ENCODE results near the gene DIABLO.
"Not testable (repeated sequence)": the region's sequence is repeated elsewhere in the genome, so short reads cannot be mapped to it uniquely, and the experiment has no call there.

Gene DIABLO

GRCh38 chr12:122203301-122204166, 22.3 kb downstream of the DIABLO start, which contains the start of gene B3GNT4:
Gene B3GNT4 (plus strand): TSS chr12:122203709. CDS start chr12:122204619, 910 bp downstream.
- DNase-seq (ENCODE audit: low read depth) = no peak
- TF ChIP-seq CTCF (conservative IDR thresholded peaks at IDR 0.05; ENCODE audit: low read depth, low read length) = no peak
- peak within 1 kb of the TSS; percentile 49 for H3K4me3 ChIP-seq (ENCODE audit: low read length)

- H3K4me3 ChIP-seq (ENCODE audit: low read length) = peak overlapping the region; percentile 49
- DNase-seq (ENCODE audit: low read depth) = not testable (repeated sequence)
Observed at GRCh38 chr12:122202811-122203210, 23.0 kb downstream of the DIABLO start.

GRCh38 chr12:122202017-122202416, 23.8 kb downstream of the DIABLO start:
- no peak for TF ChIP-seq CTCF (conservative IDR thresholded peaks at IDR 0.05; ENCODE audit: low read depth, low read length)
- no peak for DNase-seq (ENCODE audit: low read depth)
- H3K4me3 ChIP-seq (ENCODE audit: low read length) = no peak overlapping the region

GRCh38 chr12:122201381-122201780, 24.5 kb downstream of the DIABLO start:
- H3K4me3 ChIP-seq (ENCODE audit: low read length) = no peak overlapping the region
- DNase-seq (ENCODE audit: low read depth) = no peak
- no peak for TF ChIP-seq CTCF (conservative IDR thresholded peaks at IDR 0.05; ENCODE audit: low read depth, low read length)

GRCh38 chr12:122200541-122201175, 25.2 kb downstream of the DIABLO start:
- peak; percentile 8 for TF ChIP-seq CTCF (conservative IDR thresholded peaks at IDR 0.05; ENCODE audit: low read depth, low read length)
- DNase-seq (ENCODE audit: low read depth) = no peak
- no peak overlapping the region for H3K4me3 ChIP-seq (ENCODE audit: low read length)

GRCh38 chr12:122199484-122200355, 26.1 kb downstream of the DIABLO start:
- no peak for DNase-seq (ENCODE audit: low read depth)
- no peak for TF ChIP-seq CTCF (conservative IDR thresholded peaks at IDR 0.05; ENCODE audit: low read depth, low read length)
- H3K4me3 ChIP-seq (ENCODE audit: low read length) = no peak overlapping the region

GRCh38 chr12:122197612-122197966, 28.3 kb downstream of the DIABLO start:
- TF ChIP-seq CTCF (conservative IDR thresholded peaks at IDR 0.05; ENCODE audit: low read depth, low read length) = no peak
- no peak for DNase-seq (ENCODE audit: low read depth)
- no peak overlapping the region for H3K4me3 ChIP-seq (ENCODE audit: low read length)

All from retinal pigment epithelial cell (primary cell).